Caki2 (cell line): ENCODE data around the gene GALNT11. TPM values are rescaled to one million over a fixed set of nuclear protein-coding genes. Genes with fewer than 3 reads are reported as not detected.

Experiments used
- DNase-seq: peaks from one replicate; pipeline ENCODE4 v3.0.0-alpha.2; 2015; ENCODE audit warnings: low read depth
- in situ Hi-C: cut with HindIII; loops from 2 replicates; pipeline ENCODE4 v1.10.0; 2016; ENCODE audit warnings: low sequenced_read_pairs, low pct_unique_long_range_greater_than_20kb, mixed read lengths
- total RNA-seq: library from RNA; depleted of rRNA; stranded (reverse); fragments of >200 nt; shearing (Covaris generic); gene quantifications from 2 replicates; pipeline ENCODE4 v1.2.3, GENCODE V29; 2014; ENCODE audit warnings: low replicate concordance

The GALNT11 gene
- total RNA-seq, 1 experiment from 2014 or later: 56.8 TPM

DNA sequence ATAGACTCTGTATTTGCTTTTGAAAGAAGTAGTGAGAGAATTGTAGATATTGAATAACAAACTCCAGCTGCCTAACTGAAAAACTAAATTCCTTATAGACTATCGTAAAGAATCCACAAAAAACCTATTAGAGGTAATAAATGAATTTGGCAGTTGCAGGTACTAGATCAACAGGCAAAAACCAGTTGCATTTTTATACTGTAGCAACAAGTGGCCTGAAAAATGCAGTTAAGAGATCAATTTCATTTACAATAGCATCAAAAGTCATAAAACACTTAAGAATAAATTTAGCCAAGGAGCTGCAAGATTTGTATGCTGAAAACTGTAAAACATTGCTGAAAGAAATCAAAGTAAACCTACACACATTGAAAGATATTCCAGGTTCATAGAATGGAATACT is 70.3 kb downstream of the GALNT11 start:
- in situ Hi-C loops: no loop called here
- no peak for DNase-seq

DNA sequence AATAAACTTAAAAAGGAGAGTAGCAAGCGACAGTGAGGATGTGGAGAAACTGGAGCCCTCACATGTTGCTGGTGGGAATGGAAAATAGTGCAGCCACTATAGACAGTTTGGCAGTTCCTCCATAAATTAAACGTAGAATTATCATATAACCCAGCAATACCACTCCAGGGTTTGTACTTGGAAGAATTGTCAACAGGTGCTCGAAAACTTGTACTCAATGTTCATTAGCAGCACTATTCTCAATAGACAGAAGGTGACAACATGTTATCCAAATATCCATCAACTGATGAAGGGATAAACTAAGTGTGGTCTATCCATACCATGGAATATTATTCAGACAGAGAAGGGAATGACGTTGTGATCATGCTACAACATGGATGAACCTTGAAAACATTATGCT is 71.9 kb downstream of the GALNT11 start:
- DNase-seq: no peak
- in situ Hi-C loops: no loop called here

DNA sequence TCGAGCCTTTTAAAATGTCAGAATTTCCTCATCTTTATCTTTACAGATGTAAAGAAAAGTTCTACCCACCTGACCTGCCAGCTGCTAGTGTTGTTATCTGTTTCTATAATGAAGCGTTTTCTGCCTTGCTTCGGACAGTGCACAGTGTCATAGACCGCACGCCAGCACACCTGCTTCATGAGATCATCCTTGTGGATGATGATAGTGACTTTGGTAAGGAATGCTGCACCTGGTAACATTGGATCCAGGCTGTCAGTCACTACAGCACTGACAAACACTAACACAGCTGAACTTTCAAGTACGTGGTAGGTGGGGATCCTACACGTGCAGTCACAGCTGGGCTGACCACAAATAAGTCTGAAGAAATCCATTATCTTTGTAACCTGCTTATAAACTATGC is 77.6 kb downstream of the GALNT11 start:
- DNase-seq: no peak
- in situ Hi-C loops: no loop called here

DNA sequence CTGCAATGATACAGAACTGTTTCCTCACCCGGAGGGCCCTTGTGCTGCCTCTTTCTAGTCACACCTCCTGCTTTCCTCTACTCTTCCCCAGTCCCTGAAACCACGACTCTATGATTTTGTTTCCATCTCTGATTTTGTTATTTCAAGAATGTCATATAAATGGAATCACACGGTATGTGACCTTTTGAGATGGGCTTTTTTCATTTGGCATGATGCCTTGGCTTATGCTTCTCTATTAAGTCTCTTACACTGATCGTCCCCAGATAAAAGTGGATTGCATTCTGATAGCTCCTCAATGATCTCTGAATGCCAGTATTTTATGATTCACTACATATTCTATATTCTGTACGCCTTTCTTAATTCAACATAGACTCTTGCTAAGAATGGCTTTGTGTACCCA is 78.2 kb downstream of the GALNT11 start:
- in situ Hi-C loops: no loop called here
- no peak for DNase-seq

GRCh38 chr7:152105205-152105604 is 79.7 kb downstream of the GALNT11 start:
- in situ Hi-C loops: no loop called here

DNA sequence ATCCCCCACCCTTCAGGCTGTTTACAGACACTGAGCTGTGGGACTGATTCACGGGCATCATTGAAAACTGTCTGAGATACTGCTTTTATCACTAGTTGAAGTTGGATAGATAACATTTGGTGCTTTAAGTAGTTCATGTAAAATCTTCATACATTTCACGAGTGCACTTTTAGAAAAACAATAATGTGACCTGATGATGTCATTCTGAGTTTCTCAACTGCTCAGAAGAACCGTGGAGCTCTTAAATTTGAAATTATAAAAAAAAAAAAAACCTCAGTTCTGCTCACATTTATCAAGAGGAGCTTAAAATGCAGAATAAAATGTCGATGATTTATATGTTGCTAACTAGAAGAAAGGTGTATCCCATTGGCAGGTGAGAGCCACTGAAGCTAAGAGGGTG is 81.5 kb downstream of the GALNT11 start:
- in situ Hi-C loops: no loop called here
- DNase-seq: no peak

More at GRCh38 chr7:152105205-152105604, 79.7 kb downstream of the GALNT11 start:
- DNase-seq: no peak

- DNase-seq: no peak
- in situ Hi-C loops: no loop called here
Observed at GRCh38 chr7:152107945-152108344, 82.5 kb downstream of the GALNT11 start.

DNA sequence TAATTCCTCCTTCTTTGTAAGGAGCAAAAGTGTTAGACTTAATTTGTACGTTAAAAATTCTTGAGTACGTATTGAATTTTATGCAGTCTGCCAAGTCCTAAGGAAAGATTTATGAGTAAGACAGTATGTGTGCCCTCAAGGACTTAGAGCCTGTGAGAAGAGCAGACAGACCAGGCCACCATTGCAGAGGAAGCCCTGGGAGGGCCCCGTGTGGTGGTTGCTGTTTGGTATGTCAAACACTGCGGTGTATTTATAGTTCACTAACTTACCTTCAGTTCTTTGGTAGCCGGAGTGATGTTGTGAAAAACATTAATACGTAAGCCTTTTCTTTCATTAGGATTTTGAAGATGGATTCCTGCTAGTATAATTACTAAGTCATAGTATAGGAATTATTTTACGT is 82.9 kb downstream of the GALNT11 start:
- no peak for DNase-seq
- in situ Hi-C loops: no loop called here

- in situ Hi-C loops: no loop called here
- DNase-seq: no peak
Observed at GRCh38 chr7:152112829-152113228, 87.4 kb downstream of the GALNT11 start.

GRCh38 chr7:152115021-152115718 is 89.7 kb downstream of the GALNT11 start:
- no peak for DNase-seq
- in situ Hi-C loops: no loop called here

DNA sequence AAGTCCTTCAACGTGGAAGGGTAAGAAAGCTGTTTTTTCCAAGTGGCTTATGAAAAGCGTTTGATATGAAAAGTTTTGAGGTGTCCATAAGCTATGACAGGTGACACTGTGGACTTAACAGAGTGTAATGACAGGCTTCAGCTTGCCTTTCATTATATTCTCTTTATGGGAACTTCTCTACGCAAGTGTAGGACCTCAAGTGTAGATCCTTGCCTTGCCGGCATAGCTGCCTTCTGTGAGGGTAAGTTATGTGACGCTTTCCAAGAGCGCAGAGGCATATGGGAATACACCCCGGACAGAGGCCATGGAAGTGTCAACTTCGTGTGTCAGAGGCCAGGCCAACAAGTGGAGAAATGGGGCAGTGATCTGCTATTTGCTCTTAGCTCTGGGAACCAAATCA is 91.9 kb downstream of the GALNT11 start:
- in situ Hi-C loops: no loop called here
- DNase-seq: no peak

- DNase-seq: no peak
- in situ Hi-C loops: no loop called here
Observed at GRCh38 chr7:152120210-152120609, 94.7 kb downstream of the GALNT11 start.

GRCh38 chr7:152120776-152121175 is 95.3 kb downstream of the GALNT11 start:
- in situ Hi-C loops: no loop called here
- DNase-seq: no peak

DNA sequence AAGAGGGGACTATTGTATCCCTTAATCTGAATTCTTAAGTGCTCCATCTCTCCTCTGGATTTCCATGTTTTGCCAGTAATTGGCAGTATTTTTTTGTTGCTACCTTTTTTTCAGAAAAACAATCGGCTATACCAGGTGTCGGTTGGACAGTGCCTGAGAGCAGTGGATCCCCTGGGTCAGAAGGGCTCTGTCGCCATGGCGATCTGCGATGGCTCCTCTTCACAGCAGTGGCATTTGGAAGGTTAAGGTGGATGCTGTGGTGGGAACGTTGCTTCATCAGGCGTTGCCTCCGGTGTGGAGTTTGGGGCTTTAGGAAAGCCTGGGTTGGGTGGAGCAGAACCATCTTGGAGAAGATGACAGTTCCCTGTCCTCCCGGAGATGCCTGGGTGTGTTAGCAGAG is 96.0 kb downstream of the GALNT11 start:
- DNase-seq: no peak
- in situ Hi-C loops: no loop called here

- in situ Hi-C loops: no loop called here
- DNase-seq: no peak
Observed at GRCh38 chr7:152122540-152122939, 97.1 kb downstream of the GALNT11 start.

DNA sequence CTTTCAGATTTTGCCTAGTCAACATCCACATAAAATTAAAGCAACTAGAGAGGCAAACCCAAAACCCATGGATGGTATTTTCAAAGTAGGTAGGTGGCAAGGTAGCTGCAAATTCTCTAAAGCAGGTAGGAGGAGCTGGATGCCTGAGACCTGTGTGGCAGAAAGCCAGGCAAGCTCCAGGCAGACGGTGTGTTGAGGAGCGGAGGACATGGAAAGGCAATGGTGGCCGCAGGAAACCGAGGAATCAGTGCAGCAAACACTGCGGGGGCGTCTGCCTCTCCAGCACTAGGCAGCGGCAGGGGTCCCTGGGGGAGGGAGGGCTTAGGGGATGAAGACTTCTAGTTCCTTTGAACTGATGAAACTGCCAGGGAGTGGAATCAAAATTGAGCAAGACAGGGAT is 101.3 kb downstream of the GALNT11 start:
- no peak for DNase-seq
- in situ Hi-C loops: no loop called here

DNA sequence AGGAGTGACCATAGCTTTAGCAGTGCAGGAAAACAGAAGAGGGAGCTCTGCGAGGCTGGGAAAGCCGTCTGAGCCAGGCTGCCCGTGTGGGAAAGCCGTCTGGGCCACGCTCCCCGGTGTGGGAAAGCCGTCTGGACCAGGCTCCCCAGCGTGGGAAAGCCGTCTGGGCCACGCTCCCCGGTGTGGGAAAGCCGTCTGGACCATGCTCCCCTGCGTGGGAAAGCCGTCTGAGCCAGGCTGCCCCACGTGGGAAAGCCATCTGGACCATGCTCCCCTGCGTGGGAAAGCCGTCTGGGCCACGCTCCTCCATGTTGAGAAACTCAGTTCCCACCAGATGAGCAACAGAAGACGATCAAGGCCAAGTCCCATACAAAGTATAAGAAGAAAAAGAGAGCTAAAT is 101.8 kb downstream of the GALNT11 start:
- in situ Hi-C loops: no loop called here
- DNase-seq: no peak

- in situ Hi-C loops: no loop called here
- no peak for DNase-seq
Observed at GRCh38 chr7:152128252-152128651, 102.8 kb downstream of the GALNT11 start.

DNA sequence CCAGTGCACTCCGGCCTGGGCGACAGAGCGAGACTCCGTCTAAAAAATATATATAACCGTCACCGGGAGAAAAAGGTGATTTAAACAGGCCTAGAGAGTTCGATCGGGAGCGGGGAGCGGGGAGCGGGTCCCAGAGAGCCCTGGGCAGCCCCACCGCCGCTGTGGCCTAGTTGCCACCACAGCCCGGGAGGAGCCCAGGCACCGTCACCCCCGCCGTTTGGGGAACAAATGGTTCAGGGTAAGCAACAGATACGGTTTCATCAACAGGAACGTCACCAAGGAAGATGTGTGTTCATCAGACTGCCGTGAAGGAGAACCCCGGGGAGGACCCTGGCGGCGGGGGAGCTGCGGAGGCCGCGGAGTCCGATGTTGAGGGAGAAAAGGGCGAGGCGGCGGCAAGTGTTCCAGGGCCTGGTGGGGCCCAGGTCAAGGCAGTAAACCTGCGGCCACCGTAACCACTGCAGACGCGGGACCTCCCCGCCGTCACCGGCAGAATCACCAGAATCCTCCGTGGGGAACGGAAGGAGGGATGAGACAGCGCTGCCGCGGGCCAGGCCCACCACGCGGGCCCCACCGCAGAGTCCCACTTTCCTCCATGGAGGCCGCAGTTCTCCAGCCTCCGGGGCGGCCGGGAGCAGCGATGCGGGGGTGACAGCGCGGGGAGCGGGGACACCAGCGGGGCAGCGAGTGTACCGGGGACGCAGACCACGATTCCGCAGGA is 103.4 kb downstream of the GALNT11 start:
- in situ Hi-C loops: no loop called here
- DNase-seq: no peak

- in situ Hi-C loops: no loop called here
Observed at GRCh38 chr7:152129682-152130081, 104.2 kb downstream of the GALNT11 start.

More at GRCh38 chr7:152129682-152130081, 104.2 kb downstream of the GALNT11 start:
- DNase-seq: no peak
